ENCODE data around the gene RTF2.

- TF ChIP-seq CTCF (IDR thresholded peaks at IDR 0.05): no peak
- no peak for TF ChIP-seq POLR2A (IDR thresholded peaks at IDR 0.05)
These were observed 34.6 kb upstream of the RTF2 start for GRCh38 chr20:56433880-56434255.
